ENCODE data around the gene SBNO2.
"Not testable (repeated sequence)": the region's sequence is repeated elsewhere in the genome, so short reads cannot be mapped to it uniquely, and the experiment has no call there.

The SBNO2 gene

DNA sequence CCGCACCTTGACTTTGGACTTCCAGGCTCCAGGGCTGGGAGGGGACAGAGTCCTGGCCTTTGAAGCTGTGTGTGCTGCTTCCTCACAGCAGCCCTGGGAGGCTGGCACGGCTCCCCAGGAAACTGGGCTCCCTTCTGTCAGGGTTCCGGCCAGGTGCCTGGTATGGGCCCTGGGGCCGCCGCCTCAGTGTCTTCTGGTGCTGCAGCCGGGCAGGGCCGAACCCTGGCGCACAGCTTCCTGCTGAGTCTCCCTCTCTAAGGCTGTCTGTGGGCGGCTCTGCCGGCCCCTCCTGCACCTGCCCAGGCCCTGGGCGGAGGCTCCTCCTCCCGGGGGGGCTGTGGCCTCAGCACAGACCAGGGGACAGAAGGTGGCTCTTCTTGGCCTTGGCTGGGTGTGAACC is 37.9 kb downstream of the SBNO2 start:
- no peak for DNase-seq (ENCODE audit: low read depth)

- DNase-seq (ENCODE audit: low read depth): no peak
Observed at GRCh38 chr19:1135454-1135853, 38.6 kb downstream of the SBNO2 start.

DNA sequence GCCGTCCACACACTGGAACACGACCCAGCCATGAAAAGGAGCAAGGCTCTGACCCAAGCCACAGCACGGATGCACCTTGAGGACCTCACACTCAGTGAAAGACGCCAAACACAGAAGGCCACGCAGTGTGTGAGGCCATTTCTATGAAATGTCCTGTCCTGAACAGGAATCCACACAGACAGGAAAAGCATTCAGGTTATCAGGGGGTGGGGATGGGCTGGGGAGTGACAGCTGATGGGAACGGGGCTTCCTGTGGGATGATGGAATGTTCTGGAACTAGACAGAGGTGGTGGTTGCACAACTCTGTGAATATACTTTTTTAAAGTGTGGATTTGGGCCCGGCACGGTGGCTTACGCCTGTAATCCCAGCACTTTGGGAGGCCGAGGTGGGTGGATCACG is 39.6 kb downstream of the SBNO2 start:
- DNase-seq (ENCODE audit: low read depth): no peak

GRCh38 chr19:1133471-1133929 is 40.6 kb downstream of the SBNO2 start:
- DNase-seq (ENCODE audit: low read depth): no peak

DNA sequence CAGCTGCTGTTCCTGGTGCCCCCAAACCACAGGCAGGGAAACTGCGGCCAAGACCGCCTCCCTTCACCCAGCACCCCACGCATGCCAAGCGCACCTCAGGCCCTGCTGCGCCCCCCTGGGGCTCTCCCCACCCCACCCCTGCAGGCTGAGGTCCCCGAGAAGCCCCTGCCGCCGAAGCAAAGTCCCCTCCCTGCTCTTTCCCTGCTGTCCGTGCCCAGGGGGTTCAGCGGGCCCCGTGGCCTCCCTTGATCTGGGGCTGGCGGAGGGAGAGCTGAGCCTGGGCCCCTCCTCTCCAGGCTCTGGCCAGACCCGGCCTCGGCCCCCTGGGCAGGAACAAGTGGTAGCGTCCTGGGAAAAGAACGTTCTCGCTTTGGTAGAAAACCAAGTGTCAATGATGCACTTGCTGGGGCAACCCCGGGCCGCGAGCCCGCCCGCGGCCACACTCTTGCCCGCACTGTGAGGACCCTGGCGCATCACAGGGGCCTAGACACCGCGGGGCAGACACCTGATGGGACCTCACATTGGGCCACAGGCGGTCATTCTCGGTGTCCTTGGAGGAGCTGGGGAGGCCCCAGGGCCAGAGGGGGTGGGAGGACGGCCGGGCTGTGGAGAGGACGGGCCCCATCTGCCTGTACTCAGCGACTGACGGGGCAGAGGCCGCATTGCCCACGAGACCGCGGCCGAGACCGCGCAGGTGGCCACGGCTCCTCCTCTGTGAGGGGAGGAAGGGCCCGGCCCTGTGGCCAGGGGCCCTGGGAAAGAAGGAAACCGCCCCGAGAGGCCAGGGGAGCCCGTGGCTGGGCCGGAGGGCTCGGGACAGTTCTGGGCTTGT is 41.3 kb downstream of the SBNO2 start:
- no peak for DNase-seq (ENCODE audit: low read depth)

DNA sequence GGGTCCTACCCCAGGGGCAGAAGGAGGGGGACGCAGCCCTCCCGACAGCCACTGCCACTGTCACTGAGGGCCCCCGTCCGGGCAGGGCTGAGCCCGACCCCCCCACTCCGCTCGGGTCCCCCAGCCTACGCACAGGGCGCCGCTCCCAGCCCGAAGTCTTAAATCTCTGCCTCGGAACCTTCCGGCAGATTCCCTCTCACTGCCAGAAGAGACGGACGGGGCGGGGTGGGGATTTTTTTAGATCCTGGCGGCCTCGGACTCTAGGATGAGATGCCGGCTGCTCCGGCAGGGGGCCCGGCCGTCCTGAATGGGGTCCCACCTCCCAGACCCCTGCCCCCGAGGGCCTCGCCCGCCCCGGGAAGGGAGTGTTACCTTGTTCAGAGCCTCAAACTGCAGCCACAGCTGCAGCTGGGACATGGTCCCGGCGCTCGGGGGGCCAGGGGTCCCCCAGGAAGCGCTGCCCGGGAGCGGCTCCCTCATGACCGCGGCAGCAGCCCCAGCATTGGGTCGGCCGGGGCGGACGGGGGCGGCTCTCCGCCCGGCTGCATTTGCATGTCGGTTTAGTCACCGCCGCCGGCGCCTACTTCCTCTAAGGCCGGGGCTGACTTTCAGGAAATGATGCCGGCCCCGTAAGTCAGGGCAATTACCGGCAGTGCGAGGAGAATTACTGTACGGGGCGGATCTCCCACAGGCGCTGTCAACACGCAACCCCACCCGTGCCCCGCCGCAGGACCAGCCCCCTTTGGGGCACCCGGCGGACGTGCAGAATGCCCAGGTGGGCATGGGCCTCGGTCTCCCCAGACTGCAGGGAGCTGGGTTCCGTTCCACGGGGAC is 42.1 kb downstream of the SBNO2 start:
- peak; percentile 56 for DNase-seq (ENCODE audit: low read depth)

- no peak for DNase-seq (ENCODE audit: low read depth)
Observed at GRCh38 chr19:1130771-1131717, 43.0 kb downstream of the SBNO2 start.

- DNase-seq (ENCODE audit: low read depth): no peak
Observed at GRCh38 chr19:1129535-1129934, 44.5 kb downstream of the SBNO2 start.

DNA sequence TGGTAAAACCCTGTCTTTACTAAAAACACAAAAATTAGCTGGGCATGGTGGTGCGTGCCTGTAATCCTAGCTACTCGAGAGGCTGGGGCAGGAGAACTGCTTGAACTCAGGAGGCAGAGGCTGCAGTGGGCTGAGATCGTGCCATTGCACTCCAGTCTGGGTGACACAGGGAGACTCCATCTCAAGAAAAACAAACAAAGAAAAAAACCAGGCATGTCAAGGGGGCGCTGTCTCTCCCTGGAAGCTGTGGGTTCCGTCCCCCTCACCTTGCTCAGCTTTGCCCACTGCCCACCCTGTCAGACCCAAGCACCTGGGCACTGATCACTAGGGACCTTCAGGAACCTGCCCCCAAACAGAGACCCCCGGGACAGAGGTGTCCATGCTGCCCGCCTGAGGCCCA is 45.0 kb downstream of the SBNO2 start:
- not testable (repeated sequence) for DNase-seq (ENCODE audit: low read depth)

DNA sequence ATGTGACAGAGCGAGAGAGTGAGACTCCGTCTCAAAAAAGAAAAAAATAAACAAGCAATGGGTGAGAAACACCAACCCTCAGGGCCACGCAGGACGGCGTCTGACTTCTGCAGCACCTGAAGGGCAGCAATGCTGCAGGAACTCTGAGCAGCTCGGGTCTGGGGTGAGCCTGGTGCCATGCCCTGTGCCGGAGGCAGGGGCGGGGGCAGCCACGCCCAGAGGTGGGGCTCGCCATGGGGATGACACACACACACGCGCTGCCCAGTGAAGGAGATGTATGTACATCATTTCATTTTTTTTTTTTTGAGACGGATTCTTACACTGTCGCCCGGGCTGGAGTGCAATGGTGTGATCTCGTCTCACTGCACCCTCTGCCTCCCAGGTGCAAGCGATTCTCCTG is 46.0 kb downstream of the SBNO2 start:
- no peak for DNase-seq (ENCODE audit: low read depth)

DNA sequence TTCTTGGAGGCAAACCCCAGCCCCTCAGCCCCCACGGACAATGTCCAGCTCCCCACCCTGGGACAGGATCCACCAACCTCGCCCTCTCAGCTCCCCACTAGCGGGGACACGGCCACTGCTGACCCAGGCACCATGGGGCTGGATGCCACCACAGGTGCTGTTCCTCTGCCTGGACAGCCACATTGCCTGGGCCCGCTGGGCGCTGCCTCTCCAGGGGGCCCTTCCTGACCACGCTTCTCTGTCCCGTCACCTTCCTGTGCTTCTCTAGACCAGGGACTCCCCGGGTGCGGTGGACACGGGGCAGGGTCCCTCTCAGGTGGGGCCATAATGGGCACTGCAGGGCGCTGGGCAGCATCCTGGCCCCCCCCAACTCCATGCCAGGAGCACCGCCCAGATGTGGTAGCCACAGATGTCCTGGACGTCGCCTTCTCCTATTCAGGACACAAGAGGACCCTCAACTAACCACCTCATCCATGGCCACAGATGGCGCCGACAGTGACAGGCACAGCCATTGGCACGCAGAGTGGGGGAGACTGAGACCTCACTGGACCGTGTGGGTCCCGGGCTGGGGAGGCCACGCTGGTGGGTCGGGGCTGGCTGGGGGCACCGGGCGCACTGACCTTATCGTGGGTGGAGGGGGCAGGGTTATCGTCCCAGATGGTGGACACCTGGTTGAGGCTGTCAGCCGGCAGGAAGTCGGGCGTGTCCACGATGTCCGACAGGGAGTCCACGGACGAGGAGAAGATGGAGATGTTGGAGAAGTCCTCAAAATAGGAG is 46.9 kb downstream of the SBNO2 start:
- no peak for DNase-seq (ENCODE audit: low read depth)

- DNase-seq (ENCODE audit: low read depth): no peak
Observed at GRCh38 chr19:1125601-1126467, 48.2 kb downstream of the SBNO2 start.

- no peak for DNase-seq (ENCODE audit: low read depth)
Observed at GRCh38 chr19:1123885-1124677, 50.0 kb downstream of the SBNO2 start.

DNA sequence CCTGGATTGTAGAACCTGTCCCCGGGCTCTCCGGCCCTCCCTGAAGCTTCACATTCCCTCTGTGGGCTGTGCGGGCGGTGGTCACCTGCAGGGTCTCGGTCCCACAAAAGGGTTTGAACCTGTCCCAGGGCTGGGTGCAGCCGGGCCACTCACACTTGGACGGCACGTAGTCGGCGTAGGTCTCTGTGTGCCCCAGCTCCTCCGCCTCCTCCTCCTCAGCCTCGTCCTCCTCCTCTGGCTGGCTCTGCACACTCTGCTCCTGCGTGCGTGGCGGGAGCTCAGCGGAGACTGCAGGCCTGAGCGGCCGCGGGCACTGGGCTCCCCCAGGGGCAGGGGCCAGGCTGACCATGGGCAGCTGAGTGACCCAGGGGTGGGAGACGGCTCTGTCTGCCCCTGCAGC is 50.7 kb downstream of the SBNO2 start:
- DNase-seq (ENCODE audit: low read depth): no peak

DNA sequence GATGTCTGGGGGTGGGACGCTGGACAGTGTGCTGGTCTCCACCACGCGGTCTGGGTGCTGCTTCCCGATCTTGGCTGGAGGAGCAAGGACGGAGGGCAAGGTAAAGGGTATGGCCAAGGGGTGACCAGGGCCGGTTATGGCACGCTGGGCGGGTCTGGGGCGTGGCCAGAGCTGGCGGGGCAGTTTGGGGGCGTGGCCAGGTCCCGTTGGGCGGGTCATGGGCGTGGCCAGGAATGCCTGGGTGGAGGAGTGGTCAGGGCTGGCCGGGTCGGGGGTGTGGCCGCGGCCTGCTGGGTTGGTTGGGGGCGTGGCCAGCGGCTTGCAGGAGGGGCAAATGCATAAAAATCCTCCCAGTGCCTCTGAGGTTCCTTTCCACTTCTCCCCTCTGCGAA is 51.1 kb downstream of the SBNO2 start:
- DNase-seq (ENCODE audit: low read depth): no peak

DNA sequence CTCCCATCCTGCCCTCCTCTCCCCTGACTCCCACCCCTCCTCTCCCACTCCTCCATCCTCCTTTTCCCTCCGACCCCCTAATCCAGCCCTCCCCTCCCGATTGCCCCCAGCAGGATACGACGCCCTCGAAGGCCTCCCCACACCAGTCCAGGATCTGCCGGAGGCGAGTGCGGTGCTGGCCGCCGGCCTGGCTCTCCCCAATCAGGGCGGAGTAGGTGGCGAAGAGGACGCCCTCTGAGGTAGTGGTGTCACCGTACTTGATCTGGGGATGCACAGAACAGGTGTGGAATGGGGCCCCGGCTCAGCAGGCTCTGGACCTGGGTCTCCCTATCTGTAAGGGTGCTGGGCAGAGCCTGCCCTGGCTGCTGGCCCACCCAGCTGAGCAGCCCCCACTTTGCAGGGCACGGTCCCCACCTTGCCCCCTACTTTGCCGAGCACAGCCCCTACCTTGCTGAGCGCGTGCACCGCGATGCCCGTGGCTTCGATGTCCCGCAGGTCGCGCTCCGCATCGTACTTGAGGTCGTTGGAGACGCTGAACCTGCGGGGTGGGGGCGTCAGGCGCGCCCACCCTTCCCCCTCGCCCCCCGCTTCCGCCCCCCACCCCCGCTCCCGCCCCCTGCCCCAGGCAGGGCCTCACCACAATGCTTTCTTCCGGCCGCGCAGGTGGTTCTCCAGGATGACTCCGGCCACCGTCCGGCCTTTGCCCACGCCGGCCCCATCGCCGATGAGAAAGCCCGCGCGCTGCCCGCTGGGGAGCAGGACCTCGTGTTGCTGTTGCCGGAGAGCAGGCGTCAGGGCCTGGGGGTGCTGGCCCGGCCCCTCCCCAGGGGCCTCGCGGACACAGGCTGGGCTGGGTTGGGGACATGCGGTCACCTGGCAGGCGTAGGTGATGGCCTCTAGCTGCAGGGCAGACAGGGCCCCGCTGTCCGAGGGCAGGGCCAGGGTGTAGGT is 51.8 kb downstream of the SBNO2 start:
- DNase-seq (ENCODE audit: low read depth): no peak

DNA sequence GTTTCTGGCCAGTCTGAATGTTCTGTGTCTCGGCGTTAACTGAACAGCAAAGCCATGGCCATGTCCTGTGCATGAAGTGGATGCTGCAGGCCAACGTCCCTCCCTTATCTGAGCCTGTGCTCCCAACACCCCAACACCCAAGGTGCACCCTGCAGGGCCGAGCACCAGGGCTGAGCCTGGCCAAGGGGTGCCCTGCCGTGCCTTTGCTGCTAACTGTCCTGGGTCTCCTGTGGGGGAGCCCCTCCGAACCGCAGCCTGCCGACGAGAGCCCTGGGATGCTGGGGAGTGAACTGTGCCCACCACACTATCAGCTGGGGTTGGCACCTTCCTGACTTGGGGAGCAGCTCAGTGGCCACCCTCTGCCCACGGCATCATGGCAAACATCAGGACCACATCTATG is 52.7 kb downstream of the SBNO2 start:
- DNase-seq (ENCODE audit: low read depth): no peak

DNA sequence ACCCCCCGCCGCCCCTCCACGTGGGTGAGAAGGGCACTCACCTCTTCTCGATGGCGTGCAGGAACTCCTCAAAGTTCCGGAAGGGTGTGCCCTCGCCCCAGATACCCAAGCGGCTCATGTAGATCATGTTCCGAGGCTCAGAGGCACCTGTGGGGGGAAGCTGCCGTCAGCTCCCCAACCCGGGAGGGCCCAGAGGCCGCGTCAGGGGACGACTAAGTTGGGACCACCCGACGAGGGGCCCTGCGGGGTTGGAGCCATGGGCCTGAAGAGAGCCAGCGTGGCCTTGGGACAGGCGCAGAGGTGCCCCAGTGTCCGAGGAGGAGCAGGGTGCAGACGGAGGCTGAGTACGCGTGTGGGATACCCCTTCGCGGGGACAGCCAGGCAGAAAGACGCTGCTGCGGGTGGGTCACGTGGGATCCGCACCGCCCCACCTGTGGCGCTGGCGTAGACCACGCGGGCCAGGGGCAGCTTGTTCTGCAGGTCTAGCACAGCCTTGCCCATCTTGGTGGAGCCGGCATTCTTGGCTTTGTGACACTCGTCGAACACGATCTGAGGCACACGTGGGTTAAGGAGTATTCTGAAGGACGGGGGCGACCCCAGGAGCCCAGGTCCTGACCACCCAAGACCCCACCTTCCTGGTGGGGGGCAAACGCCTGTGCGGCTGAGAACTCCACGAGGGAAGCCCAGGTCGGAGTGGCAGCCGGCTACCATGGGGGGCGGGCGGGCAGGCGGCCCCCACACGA is 54.4 kb downstream of the SBNO2 start:
- no peak for DNase-seq (ENCODE audit: low read depth)
